CD4-positive, alpha-beta T cell treated with Interferon gamma for 1 hour (primary cell): ENCODE measurements around the gene CCL18.
"Not testable (repeated sequence)": the region's sequence is repeated elsewhere in the genome, so short reads cannot be mapped to it uniquely, and the experiment has no call there.

Source experiments
- DNase-seq: peaks from one replicate; pipeline ENCODE4 v3.0.0-alpha.2; 2020

Gene CCL18

DNA sequence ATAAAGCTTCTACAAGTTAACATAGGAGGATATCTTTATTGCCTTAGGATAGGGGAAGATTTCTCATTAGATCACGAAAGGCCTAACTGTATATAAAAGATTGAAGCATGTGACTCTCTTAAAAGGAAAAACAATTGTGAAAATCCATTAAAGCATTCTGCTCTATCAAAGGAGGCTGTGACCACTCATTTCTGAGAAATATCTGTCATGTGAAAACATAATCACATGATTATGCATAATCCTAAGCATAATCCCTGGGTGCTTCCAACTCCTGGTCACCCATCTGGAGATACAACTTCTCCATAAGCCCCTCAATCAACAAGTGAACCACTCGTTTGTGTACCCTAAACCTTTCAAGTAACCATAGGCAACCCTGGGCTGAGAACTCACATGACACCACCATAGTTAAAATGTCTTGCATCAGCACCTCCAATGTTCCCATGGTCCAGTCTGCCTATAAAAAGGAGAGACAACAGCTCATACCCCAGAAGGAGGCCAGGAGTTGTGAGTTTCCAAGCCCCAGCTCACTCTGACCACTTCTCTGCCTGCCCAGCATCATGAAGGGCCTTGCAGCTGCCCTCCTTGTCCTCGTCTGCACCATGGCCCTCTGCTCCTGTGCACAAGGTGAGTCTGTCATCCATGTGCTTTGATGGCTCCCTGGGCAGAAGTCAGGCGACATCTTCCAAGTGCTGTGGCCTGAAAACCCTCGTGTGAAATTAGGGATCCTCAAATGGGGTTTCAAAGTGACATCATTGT is at the start of gene CCL18:
Gene CCL18, plus strand, starts transcription at position 487 of the 756 bp plus-strand sequence. Its CDS starts 71 bp downstream, at position 558.
- no peak for DNase-seq

- no peak for DNase-seq
Observed at GRCh38 chr17:36014946-36015345, 49.1 kb upstream of the CCL18 start.

DNA sequence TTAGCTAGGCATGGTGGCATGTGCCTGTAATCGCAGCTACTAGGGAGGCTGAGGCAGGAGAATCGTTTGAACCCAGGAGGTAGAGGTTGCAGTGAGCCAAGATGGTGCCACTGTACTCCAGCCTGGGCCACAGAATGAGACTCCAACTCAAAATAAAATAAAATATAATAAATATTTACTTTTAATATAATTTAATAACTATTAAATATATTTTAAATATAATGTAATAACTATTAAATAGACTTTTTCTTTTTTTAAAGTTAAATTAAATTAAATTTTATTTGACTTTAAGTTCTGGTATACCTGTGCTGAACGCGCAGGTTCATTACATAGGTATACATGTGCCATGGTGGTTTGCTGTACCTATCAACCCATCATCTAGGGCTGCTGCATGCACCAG is 48.2 kb upstream of the CCL18 start:
- not testable (repeated sequence) for DNase-seq

- no peak for DNase-seq
Observed at GRCh38 chr17:36016555-36016954, 47.5 kb upstream of the CCL18 start.

GRCh38 chr17:36017799-36018198 is 46.3 kb upstream of the CCL18 start, which contains the start of gene CCL23:
TSS of gene CCL23 (minus strand) at chr17:36017972. CDS start at chr17:36017897, 75 bp downstream.
- DNase-seq: peak; percentile 3

DNA sequence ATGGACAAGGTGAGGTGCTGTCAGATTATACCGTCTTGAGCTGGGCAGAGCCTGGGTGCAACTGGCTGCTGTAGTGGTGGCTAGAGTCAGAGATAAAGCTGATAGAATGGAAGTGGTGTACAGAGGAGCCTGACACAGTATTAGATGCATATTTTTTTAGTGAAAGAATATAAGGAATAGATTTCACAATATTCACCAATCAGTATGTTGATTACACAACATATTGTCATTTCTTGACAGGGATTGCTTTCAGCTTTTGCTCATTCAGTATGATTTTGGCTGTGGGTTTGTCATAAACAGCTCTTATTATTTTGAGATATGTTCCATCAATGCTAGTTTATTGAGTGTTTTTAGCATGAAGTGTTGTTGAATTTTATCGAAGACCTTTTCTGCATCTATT is 44.6 kb upstream of the CCL18 start:
- no peak for DNase-seq

- no peak for DNase-seq
Observed at GRCh38 chr17:36024106-36024869, 39.8 kb upstream of the CCL18 start.

DNA sequence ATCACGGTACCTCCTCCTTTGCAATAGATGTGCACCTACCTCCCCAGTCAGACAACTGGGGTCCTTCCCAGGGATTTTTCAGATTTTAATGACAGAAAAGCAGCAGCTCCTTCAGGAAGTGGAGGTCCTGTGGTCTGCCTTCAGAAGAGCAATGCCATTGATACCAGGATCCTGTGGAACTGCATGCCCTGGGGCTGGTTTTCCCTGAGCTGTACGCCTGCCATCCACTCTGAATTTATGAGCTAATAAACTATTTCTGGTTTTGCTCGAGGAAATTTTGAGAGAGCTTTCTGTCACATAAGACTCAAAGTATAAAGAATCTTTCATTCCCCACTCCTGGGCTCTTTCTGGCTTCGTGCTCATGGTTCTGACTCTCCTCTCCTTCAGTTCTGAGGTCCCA is 36.3 kb upstream of the CCL18 start:
- no peak for DNase-seq

GRCh38 chr17:36030956-36031355 is 33.1 kb upstream of the CCL18 start:
- DNase-seq: no peak

GRCh38 chr17:36034127-36034526 is 29.9 kb upstream of the CCL18 start:
- DNase-seq: no peak

DNA sequence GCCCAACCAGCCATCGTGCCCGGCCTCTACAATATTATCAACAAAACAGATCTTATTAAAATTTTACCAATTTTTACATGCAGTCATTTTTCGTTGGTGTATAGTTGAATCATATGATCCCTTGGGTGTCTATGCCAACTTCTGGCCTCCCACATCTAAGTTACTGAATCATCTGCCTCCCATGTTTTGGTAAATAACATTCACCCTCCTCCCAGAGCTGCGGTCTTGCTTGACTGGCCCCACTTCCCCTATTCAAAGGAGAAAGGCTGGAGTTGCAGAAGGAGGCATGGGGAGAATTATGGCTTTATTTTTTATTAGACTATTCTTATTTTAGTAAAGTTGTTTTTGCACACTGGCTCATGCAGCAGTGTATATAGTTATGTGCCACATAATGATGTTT is 27.8 kb upstream of the CCL18 start:
- no peak for DNase-seq

GRCh38 chr17:36048066-36048465 is 16.0 kb upstream of the CCL18 start:
- no peak for DNase-seq

- DNase-seq: no peak
Observed at GRCh38 chr17:36049643-36050042, 14.4 kb upstream of the CCL18 start.

GRCh38 chr17:36055171-36055570 is 8.9 kb upstream of the CCL18 start:
- no peak for DNase-seq

DNA sequence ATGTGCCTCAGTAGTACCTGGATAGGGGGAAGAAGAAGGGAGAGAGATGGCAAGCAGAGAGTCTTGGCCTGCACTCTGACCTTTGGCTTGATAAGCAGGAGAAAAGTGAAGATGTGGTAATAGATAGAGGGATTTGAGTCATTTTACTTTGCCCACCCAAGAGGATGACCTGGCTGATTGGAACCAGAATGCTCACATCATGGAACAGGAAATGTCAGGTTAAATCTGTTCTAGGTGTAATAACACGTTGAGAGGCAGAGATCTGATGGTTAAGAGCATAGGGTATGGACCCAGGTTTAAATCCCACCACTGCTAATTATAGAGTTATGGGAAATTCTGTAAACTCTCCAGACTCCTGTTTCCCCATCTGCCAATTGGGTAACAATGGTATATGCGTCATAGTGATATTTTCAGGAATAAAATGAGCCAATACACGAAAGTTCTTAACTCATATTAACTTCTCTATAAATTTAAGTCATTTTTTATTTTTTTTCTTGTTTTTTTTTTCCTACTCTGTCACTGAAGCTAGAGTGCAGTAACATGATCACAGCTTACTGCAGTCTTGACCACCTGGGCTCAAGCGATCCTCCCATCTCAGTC is 8.1 kb upstream of the CCL18 start:
- DNase-seq: no peak

GRCh38 chr17:36057911-36058310 is 6.2 kb upstream of the CCL18 start:
- no peak for DNase-seq

DNA sequence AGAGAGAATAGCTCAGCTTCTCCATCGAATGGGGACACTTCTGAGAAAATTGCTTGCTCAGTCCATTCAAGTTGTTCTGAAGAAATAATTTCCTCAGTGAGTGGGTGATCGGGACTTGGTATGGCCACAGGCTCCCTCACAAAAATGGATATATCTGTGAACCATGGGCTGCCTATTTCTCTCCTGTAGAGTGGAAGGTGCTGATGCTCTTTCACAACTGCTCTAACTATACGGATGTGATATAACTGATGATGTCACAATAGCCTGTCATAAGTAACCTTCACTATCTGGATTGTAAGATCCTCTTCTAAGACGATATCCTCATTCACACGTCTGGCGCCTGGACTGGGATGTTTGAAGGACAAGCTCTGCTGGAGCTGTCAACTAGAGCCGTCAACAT is 4.7 kb upstream of the CCL18 start:
- no peak for DNase-seq

DNA sequence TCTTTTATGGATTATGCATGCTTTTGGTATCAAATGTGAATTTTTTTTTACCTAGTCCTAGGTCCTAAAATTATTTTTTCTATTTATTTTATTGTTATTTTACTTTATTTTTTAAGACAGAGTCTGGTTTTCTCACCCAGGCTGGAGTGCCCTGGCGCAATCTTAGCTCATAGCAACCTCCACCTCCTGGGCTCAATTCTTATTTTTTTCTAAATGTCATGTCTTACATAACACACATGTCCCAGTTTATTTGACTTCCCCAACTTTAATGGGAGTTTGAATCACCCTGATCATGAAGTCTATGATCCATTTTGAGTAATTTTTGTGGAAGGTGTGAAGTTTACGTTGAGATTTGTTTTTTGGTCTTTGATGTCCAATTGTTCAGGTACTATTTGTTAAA is 3.3 kb upstream of the CCL18 start:
- DNase-seq: no peak

DNA sequence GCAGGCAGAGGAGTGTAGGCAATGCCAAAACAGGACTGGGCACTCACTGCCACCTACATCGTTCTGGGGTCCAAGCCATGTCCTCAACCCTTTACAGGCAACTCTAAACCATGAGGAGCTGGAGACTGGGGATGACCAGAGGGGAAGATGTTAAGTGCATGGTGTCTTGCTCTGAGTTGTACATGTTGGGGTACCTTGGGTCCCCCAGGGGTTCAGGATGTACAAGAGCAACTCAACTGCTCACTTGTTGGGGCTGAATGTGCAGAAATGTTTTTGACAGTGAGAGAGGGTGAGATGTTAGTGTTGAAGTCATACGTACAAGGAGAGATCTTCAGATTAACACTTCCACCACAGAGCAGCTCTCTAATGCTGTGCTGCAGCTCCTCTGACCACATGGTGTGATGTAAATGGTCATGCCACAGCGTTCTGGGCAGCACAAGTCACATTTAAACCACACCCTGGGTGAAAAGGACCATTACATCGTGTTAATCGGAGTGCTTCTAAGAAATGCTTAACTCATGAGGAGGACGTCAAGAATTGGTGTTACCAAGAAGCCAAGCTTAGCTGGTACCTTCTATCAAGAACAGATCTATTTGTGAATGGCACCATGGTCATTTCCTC is 2.4 kb downstream of the CCL18 start:
- DNase-seq: peak; percentile 58

- no peak for DNase-seq
Observed at GRCh38 chr17:36068524-36068923, 4.5 kb downstream of the CCL18 start.

DNA sequence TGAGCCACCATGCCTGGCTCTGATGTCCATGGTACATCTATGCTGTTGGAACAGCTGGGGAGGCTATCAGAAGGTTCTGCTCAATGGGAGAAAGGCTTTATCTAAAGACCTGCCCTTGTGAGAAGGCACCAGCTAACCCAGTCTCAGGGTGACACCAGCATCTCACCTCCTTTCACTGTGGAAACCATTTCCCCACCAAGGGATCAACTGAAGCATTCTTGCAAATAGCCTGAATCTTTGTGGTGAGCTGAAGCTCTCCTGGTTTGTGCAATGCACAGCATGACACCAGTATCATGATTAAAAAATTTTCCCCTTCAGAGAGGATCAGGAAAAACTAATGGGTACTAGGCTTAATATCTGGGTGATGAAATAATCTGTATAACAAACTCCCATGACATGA is 5.1 kb downstream of the CCL18 start:
- no peak for DNase-seq

DNA sequence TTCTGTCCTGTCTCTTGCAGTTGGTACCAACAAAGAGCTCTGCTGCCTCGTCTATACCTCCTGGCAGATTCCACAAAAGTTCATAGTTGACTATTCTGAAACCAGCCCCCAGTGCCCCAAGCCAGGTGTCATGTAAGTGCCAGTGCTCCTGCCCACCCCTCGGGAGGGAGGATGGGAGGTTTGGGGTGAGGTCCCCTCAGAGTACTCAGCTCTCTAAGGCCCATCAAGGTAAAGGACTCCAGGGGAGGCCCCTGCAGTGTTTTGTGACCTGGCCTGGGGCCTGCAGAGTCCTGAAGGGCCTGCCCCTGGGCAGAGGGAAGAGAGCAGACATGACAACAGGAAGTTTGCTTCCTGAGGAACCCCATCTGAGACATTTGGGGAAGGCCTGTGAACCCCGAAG is 6.4 kb downstream of the CCL18 start:
- no peak for DNase-seq

GRCh38 chr17:36071751-36072150 is 7.7 kb downstream of the CCL18 start:
- DNase-seq: no peak
